D341Med (cell line): ENCODE measurements around the gene DZIP3.
"Not testable (repeated sequence)": the region's sequence is repeated elsewhere in the genome, so short reads cannot be mapped to it uniquely, and the experiment has no call there.

ENCODE experiments used
- DNase-seq: peaks from one replicate; pipeline ENCODE4 v3.0.0; 2012; ENCODE audit warnings: low spot score

Gene DZIP3

GRCh38 chr3:108692286-108692685, 102.8 kb downstream of the DZIP3 start:
- not testable (repeated sequence) for DNase-seq

- DNase-seq = no peak
Measured at GRCh38 chr3:108698461-108698860, 108.9 kb downstream of the DZIP3 start.

GRCh38 chr3:108705045-108705444, 115.5 kb downstream of the DZIP3 start:
- DNase-seq = no peak

DNA sequence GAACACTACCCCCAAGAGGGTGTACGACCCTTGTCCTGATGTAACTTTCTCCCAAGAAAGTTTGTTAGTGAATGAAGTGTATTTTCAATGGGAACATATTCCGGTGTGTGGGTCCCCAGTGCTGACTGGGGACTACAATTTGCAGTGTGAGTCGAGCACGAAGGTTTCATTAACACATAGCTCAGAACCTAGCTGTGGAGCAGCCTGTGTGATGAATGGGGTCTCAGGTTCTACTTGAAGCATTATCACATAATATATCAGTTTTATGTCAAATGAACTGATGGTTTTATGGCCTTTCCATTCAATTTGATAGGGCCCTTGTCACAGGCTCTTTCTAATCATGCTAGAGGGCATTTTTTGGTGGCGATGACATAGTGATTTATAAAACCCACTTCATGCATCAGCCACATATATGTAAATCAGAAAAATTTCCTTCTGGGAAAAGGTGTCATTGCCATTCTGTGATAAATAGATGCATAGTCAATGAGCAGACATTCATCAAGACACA, 123.5 kb downstream of the DZIP3 start:
- no peak for DNase-seq

GRCh38 chr3:108713816-108714215, 124.3 kb downstream of the DZIP3 start:
- no peak for DNase-seq

- DNase-seq = no peak
Measured at GRCh38 chr3:108718454-108718853, 128.9 kb downstream of the DZIP3 start.

GRCh38 chr3:108719178-108719806, 129.8 kb downstream of the DZIP3 start:
- no peak for DNase-seq

GRCh38 chr3:108722724-108723123, 133.2 kb downstream of the DZIP3 start:
- no peak for DNase-seq

DNA sequence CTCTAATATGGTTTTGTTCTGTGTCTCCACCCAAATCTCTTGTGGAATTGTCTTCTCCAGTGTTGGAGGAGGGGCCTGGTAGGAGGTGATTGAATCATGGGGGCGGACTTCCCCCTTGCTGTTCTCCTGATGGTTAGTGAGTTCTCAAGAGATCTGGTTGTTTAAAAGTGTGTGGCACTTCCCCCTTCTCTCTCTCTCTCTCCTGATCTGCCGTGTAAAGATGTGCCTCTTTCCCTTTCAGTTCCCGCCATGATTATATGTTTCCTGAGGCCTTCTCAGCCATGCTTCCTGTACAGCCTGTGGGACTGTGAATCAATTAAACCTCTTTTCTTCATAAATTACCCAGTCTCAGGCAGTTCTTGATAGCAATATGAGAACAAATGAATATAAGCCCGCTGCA, 134.6 kb downstream of the DZIP3 start:
- no peak for DNase-seq

DNA sequence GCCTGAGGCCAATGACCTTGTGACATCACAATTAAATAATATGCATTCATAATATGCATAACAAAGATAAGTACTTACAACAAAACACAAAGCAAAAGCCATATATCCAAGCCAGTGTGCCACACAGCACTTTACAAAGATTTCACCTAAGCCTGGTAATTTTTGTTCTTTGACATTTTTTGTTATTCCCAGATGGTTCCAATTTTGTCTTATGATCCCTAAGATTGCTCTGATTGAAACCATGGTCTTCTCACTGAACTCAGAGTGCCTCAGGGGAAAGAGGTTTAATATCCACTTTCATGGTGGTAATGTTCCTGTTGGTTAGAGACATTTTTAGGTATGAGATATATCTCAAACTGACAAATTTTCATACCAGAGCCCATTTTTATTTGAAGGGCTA, 138.6 kb downstream of the DZIP3 start:
- DNase-seq = no peak

DNA sequence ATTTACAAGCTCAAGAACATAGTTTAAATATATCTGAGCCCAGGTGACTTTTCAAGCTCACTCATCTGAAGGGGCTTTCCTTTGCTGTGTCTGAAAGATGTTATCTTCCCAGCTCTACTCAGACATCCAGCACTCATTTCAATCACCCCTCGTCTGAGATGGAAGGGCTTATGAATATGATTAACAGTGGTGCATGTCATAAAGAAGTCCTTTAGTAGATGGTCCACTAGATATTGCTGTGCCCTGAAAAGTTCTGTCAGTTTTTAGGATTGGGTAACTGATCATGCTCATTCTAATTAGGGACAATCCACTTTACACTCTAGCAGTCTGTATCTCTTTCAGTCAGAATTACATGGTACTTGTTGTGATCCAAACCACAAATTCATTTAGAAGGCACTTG, 139.4 kb downstream of the DZIP3 start:
- DNase-seq = no peak

DNA sequence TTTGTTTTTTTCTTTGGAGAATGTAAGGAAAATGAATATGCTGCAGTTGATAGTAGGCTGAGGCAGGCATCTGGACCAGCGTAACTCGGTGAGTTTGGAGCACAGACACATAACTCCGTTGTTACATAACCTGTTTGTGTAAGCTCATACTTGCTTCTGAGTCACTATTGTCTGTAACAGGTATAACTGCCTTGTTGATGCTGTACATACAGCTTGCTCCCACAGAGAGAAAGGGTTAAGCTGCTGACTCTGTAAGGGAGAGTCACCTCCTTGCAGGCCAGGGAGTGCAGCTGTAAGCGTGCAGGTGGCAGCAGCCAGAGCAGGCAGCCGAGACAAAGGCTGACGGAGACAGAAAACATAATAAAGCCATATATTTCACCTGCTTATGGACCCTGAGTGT, 147.3 kb downstream of the DZIP3 start:
- no peak for DNase-seq

DNA sequence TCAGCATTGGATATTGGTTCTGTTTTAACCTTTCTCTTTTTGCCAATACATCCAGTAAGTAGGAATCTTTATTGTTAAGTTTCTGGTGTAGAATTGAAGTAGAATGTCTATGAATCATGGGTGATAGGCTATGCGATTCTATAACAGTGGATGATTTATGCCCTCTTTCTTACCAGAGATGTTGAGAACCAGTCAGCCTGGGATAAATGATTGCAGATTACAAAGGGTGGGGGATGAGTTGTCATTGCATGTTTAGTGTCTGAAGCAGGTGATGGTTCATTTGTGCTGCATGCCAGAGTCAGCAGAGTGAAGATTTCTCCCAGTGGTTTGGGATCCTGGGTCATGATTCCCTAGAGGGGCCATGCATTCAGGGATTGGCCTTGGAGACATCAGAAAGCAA, 153.4 kb downstream of the DZIP3 start:
- no peak for DNase-seq
